GM21619 (cell line): ENCODE measurements around the gene UGT1A8.

Experiments
- ATAC-seq: cut with Tn5 transposase; IDR thresholded peaks from one replicate; pipeline ENCODE4 v1.9.1; 2021; ENCODE audit not compliant: unreplicated experiment

UGT1A8 gene

GRCh38 chr2:233798335-233799086, 181.1 kb downstream of the UGT1A8 start:
- no peak for ATAC-seq

- no peak for ATAC-seq
These were observed 181.7 kb downstream of the UGT1A8 start for GRCh38 chr2:233799087-233799665.

GRCh38 chr2:233799716-233800115, 182.3 kb downstream of the UGT1A8 start:
- no peak for ATAC-seq

GRCh38 chr2:233800208-233800607, 182.8 kb downstream of the UGT1A8 start:
- ATAC-seq = no peak

GRCh38 chr2:233801357-233802131, 184.1 kb downstream of the UGT1A8 start:
- no peak for ATAC-seq

GRCh38 chr2:233802132-233802815, 184.8 kb downstream of the UGT1A8 start:
- ATAC-seq = no peak

- no peak for ATAC-seq
These were observed 186.0 kb downstream of the UGT1A8 start for GRCh38 chr2:233803292-233803911.

GRCh38 chr2:233803994-233804393, 186.6 kb downstream of the UGT1A8 start:
- no peak for ATAC-seq

- ATAC-seq = no peak
These were observed 189.9 kb downstream of the UGT1A8 start for GRCh38 chr2:233807215-233807865.

- ATAC-seq = no peak
These were observed 190.8 kb downstream of the UGT1A8 start for GRCh38 chr2:233807966-233808935.

- ATAC-seq = no peak
These were observed 193.0 kb downstream of the UGT1A8 start for GRCh38 chr2:233810385-233810784.

GRCh38 chr2:233811087-233811486, 193.7 kb downstream of the UGT1A8 start:
- ATAC-seq = no peak

- no peak for ATAC-seq
These were observed 194.3 kb downstream of the UGT1A8 start for GRCh38 chr2:233811732-233812131.

- ATAC-seq = no peak
These were observed 196.0 kb downstream of the UGT1A8 start for GRCh38 chr2:233813236-233814055.

- ATAC-seq = no peak
These were observed 196.8 kb downstream of the UGT1A8 start for GRCh38 chr2:233814056-233814835.

- ATAC-seq = no peak
These were observed 198.4 kb downstream of the UGT1A8 start for GRCh38 chr2:233815861-233816260.

GRCh38 chr2:233816334-233816733, 198.9 kb downstream of the UGT1A8 start:
- ATAC-seq = no peak

- ATAC-seq = no peak
These were observed 199.3 kb downstream of the UGT1A8 start for GRCh38 chr2:233816771-233817170.
